Stimulated activated naive CD8-positive, alpha-beta T cell treated with anti-CD3 and anti-CD28 coated beads, Interleukin-15, Interleukin-2, amounts not matched to agents 100 ng/mL and 50 ng/mL, for 24 hours (primary cell): ENCODE measurements around the gene HOXB2.

Experiments used
- H3K27ac Mint-ChIP-seq: one replicate; pipeline ENCODE4 v1.8.0; 2021; ENCODE audit warnings: mild to moderate bottlenecking, mixed read lengths
- H3K27me3 Mint-ChIP-seq: one replicate; pipeline ENCODE4 v1.8.0; 2021; ENCODE audit warnings: mixed read lengths
- H3K36me3 Mint-ChIP-seq: one replicate; pipeline ENCODE4 v1.8.0; 2021; ENCODE audit warnings: low read depth, mixed read lengths
- H3K4me1 Mint-ChIP-seq: one replicate; pipeline ENCODE4 v1.8.0; 2021; ENCODE audit warnings: low read depth, mixed read lengths
- H3K4me3 Mint-ChIP-seq: one replicate; pipeline ENCODE4 v1.8.0; 2021; ENCODE audit warnings: mild to moderate bottlenecking, mixed read lengths
- H3K9me3 Mint-ChIP-seq: one replicate; pipeline ENCODE4 v1.8.0; 2021; ENCODE audit warnings: mixed read lengths

HOXB2 gene

GRCh38 chr17:48554412-48555257 is 9.7 kb upstream of the HOXB2 start:
- Mint-ChIP-seq H3K27me3 (peaks cover 37% of the 10 kb centered on the region), H3K27ac (no peak overlapping the region), H3K36me3 (no peaks in the 10 kb centered on the region), H3K4me1 (peaks cover 5% of the 10 kb centered on the region), H3K4me3 (peak overlapping the region; percentile 82), H3K9me3 (no peaks in the 10 kb centered on the region)

DNA sequence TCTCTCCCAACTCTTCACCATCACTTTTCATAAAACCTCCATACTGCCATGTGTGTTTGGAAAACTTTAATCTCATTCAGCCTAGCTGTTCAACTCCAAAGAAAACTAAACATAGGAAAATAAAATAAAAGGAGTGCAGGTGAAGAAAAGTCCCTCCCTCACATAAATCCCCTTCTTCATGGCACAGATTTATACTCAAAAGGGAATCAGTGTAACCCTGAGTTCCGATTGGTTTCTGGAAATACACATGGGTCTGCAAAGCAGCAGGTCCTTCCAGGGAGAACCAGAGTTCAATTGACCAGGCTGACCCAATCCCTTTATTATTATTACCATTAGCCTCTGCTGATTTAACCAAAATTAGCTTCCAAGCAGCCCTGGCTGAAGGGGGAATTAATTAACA is 8.9 kb upstream of the HOXB2 start:
- Mint-ChIP-seq H3K4me1 (peaks cover 5% of the 10 kb centered on the region), H3K9me3 (no peaks in the 10 kb centered on the region), H3K27ac (no peak overlapping the region), H3K36me3 (no peaks in the 10 kb centered on the region), H3K4me3 (no peak overlapping the region), H3K27me3 (peaks cover 29% of the 10 kb centered on the region)

GRCh38 chr17:48553190-48553547 is 8.3 kb upstream of the HOXB2 start:
- no peaks in the 10 kb centered on the region for H3K36me3 Mint-ChIP-seq
- peaks cover 29% of the 10 kb centered on the region for H3K27me3 Mint-ChIP-seq
- H3K9me3 Mint-ChIP-seq, result no peaks in the 10 kb centered on the region
- H3K27ac Mint-ChIP-seq, result no peak overlapping the region
- H3K4me3 Mint-ChIP-seq, result no peak overlapping the region
- peaks cover 10% of the 10 kb centered on the region for H3K4me1 Mint-ChIP-seq

DNA sequence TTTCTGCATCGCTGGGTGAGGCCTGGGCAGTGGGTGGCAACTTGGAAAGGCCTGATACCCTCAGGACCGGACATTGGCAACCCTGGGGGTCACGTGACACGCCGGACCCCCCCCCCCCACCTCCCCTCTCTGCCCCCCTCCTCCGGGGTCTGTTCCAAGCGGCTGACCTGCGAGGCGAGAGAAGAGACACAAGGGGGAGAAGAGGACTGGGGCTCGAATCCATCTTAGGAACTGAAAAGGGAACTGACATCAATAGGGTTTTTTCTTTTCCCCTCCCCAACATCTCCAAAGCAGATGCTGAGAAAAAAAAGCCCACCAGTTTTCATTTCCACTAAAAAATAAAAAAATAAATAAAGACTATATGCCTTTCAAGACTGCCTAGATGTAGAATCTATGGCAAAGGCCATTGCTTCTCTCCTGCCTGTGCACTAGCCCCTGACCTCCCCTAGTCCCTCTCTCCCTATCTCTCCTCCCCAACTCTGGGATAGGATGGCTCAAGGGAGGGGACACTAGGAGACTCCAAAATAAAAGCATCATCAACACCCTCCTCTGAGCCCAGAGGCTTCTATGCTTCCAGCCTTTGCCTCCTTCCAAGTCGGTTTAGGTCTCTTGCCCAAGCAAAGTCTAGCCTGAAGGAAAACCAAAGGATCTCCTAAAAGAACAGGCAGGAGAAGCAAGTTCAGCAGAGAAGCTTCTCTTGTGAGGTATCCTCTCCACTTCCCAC is 7.7 kb upstream of the HOXB2 start:
- no peaks in the 10 kb centered on the region for H3K9me3 Mint-ChIP-seq
- no peaks in the 10 kb centered on the region for H3K36me3 Mint-ChIP-seq
- peaks cover 16% of the 10 kb centered on the region for H3K4me1 Mint-ChIP-seq
- H3K27me3 Mint-ChIP-seq, result peaks cover 29% of the 10 kb centered on the region
- no peak overlapping the region for H3K27ac Mint-ChIP-seq
- no peak overlapping the region for H3K4me3 Mint-ChIP-seq

- no peak overlapping the region for H3K27ac Mint-ChIP-seq
- H3K4me1 Mint-ChIP-seq, result peaks cover 22% of the 10 kb centered on the region
- H3K27me3 Mint-ChIP-seq, result peaks cover 26% of the 10 kb centered on the region
- H3K4me3 Mint-ChIP-seq, result no peak overlapping the region
- no peaks in the 10 kb centered on the region for H3K36me3 Mint-ChIP-seq
- H3K9me3 Mint-ChIP-seq, result no peaks in the 10 kb centered on the region
These were observed 6.9 kb upstream of the HOXB2 start for GRCh38 chr17:48551596-48552465.

GRCh38 chr17:48551214-48551555 is 6.3 kb upstream of the HOXB2 start:
- H3K36me3 Mint-ChIP-seq, result no peaks in the 10 kb centered on the region
- H3K9me3 Mint-ChIP-seq, result no peaks in the 10 kb centered on the region
- H3K27me3 Mint-ChIP-seq, result peaks cover 20% of the 10 kb centered on the region
- no peak overlapping the region for H3K4me3 Mint-ChIP-seq
- peaks cover 28% of the 10 kb centered on the region for H3K4me1 Mint-ChIP-seq
- no peak overlapping the region for H3K27ac Mint-ChIP-seq

- no peak overlapping the region for H3K27ac Mint-ChIP-seq
- peaks cover 15% of the 10 kb centered on the region for H3K27me3 Mint-ChIP-seq
- no peaks in the 10 kb centered on the region for H3K36me3 Mint-ChIP-seq
- H3K9me3 Mint-ChIP-seq, result no peaks in the 10 kb centered on the region
- no peak overlapping the region for H3K4me3 Mint-ChIP-seq
- H3K4me1 Mint-ChIP-seq, result peaks cover 34% of the 10 kb centered on the region
These were observed 5.7 kb upstream of the HOXB2 start for GRCh38 chr17:48550502-48551213.

DNA sequence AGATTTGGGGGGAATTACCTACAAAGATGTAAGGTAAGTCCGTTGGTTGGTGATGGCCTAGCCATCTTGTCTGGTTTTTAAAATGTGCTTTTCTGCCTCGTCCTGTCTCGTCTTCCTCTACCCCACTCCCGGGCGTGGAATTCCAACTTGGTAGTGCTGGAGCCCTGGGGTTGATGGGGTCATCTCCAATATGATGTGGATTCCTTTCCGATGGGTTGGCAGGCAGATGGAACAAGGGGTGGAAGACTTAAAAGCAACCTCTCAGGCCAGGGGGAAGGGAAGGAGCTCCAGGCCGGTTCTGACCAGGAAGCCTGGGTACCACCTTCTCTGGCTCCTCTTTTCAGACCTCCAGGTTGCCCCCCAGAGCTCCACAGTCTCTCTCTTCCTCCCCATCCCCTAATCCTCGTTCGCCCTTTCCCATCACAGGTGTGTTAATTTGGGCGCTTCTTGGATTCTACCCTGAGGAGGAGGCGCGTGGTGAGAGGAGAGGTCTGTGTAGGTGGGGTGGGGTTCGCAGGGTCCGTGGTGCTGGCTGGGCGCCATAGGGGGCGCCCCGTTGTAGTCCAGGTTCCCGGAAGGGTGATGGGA is 5.1 kb upstream of the HOXB2 start:
- H3K4me1 Mint-ChIP-seq, result peaks cover 36% of the 10 kb centered on the region
- no peaks in the 10 kb centered on the region for H3K9me3 Mint-ChIP-seq
- no peaks in the 10 kb centered on the region for H3K36me3 Mint-ChIP-seq
- no peak overlapping the region for H3K4me3 Mint-ChIP-seq
- H3K27me3 Mint-ChIP-seq, result peaks cover 16% of the 10 kb centered on the region
- H3K27ac Mint-ChIP-seq, result no peak overlapping the region

GRCh38 chr17:48549281-48549630 is 4.3 kb upstream of the HOXB2 start:
- no peak overlapping the region for H3K4me3 Mint-ChIP-seq
- H3K4me1 Mint-ChIP-seq, result peaks cover 40% of the 10 kb centered on the region
- H3K9me3 Mint-ChIP-seq, result no peaks in the 10 kb centered on the region
- no peaks in the 10 kb centered on the region for H3K36me3 Mint-ChIP-seq
- H3K27ac Mint-ChIP-seq, result no peak overlapping the region
- peaks cover 11% of the 10 kb centered on the region for H3K27me3 Mint-ChIP-seq

DNA sequence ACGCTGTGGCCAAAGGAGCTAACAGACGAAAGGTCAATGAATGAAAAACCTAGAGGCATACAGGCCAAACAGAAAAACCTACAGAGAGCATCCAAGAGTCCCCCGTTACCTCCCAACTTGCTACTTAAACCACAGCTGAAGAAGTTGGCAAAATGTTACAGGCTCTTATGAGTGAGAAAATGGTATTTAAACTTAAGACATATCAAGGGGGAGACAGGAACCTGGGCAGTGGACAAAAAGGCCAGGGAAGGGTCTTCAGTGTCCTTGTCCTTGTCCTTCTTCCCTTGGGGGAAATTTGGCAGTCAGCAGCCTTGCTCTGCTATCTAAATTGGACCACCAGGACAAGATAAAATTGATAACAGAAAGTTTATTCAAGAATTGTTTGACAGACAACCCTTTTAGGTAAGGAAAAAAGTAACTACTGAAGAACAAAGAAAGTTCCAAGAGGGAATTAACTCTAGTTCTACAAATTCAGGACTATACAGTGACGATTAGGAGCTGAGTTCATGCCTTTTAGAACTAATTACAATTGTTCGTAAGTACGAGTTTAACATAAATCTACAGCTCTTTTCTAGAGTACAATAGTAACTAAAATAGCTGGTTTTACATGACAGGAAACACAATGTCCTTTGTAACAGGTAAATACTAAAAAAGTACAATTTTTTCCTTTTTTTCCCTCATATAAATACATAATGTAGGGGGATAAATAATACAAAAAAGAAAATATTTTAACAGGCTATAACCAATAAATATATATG is 3.8 kb upstream of the HOXB2 start:
- Mint-ChIP-seq H3K27me3 (peaks cover 6% of the 10 kb centered on the region), H3K4me1 (peaks cover 40% of the 10 kb centered on the region), H3K36me3 (no peaks in the 10 kb centered on the region), H3K27ac (no peak overlapping the region), H3K9me3 (no peaks in the 10 kb centered on the region), H3K4me3 (peak overlapping the region; percentile 66)

- no peaks in the 10 kb centered on the region for H3K36me3 Mint-ChIP-seq
- peaks cover 6% of the 10 kb centered on the region for H3K27me3 Mint-ChIP-seq
- H3K9me3 Mint-ChIP-seq, result no peaks in the 10 kb centered on the region
- peaks cover 41% of the 10 kb centered on the region for H3K4me1 Mint-ChIP-seq
- peak overlapping the region; percentile 74 for H3K27ac Mint-ChIP-seq
- H3K4me3 Mint-ChIP-seq, result peak overlapping the region; percentile 66
These were observed 3.1 kb upstream of the HOXB2 start for GRCh38 chr17:48547808-48548522.

DNA sequence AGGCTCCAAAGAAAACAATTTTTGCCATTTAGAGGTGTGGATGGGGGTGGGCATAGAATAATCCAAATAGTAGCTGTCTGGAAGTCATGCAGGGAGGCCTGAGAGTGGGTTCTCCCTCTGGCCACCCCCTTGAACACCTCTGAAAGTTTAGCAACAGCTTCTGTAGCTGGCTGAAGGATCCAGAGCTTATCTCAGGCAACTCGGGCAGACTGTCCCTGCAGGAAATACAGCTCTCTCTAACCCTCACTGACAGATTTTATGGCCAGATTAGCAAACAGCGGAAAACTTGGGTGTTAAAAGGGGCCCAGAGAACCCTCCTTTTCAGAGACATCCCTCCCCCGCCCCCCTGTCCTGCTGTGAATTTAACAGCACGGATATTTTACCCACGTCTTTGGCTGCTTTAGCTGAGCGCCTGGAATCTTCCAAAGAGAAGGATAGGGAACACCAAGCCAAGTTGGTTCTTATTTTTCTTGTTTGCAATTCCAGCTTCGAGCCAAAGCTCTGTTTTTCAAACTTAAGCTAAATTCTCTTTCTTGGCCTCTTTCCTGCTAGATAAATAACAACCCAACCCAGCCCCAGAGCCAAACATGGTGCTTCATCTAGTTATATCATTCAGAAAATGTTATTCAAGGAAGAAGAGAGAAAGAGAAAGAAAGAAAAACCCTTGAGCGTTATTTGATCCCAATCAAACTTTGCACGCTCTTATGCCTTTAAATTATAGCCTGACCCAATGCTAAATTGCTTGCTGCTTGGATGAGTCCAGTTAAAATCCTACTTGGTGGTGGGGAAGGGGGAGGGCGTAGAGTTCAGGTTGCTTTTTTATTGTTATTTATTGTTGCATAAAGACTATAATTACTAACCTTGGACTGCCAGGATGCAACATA is 2.3 kb upstream of the HOXB2 start:
- H3K27ac Mint-ChIP-seq, result peak overlapping the region; percentile 74
- peaks cover 11% of the 10 kb centered on the region for H3K27me3 Mint-ChIP-seq
- H3K4me3 Mint-ChIP-seq, result peak overlapping the region; percentile 66
- peaks cover 3% of the 10 kb centered on the region for H3K36me3 Mint-ChIP-seq
- H3K4me1 Mint-ChIP-seq, result peaks cover 47% of the 10 kb centered on the region
- H3K9me3 Mint-ChIP-seq, result no peaks in the 10 kb centered on the region
